Osteocyte (in vitro differentiated cells): ENCODE results near the gene FGF2. TPM values are rescaled to one million over a fixed set of nuclear protein-coding genes. Genes with fewer than 3 reads are reported as not detected.
A peak's percentile ranks its signal among the peaks of the same experiment; 100 is the strongest.

Experiments
- DNase-seq: peaks from one replicate; pipeline ENCODE4 v3.0.0; 2021; ENCODE audit warnings: mixed read lengths; ENCODE audit not compliant: unreplicated experiment; ENCODE audit errors: extremely low spot score
- H3K27ac Mint-ChIP-seq: one replicate; pipeline ENCODE4 v1.8.0; 2021; ENCODE audit warnings: mild to moderate bottlenecking, mixed read lengths; ENCODE audit not compliant: unreplicated experiment
- H3K27me3 Mint-ChIP-seq: one replicate; pipeline ENCODE4 v1.8.0; 2021; ENCODE audit warnings: mixed read lengths; ENCODE audit not compliant: unreplicated experiment
- H3K36me3 Mint-ChIP-seq: one replicate; pipeline ENCODE4 v1.8.0; 2021; ENCODE audit warnings: mixed read lengths; ENCODE audit not compliant: unreplicated experiment
- H3K4me1 Mint-ChIP-seq: one replicate; pipeline ENCODE4 v1.8.0; 2021; ENCODE audit warnings: mixed read lengths; ENCODE audit not compliant: unreplicated experiment
- H3K4me3 Mint-ChIP-seq: one replicate; pipeline ENCODE4 v1.8.0; 2021; ENCODE audit warnings: mild to moderate bottlenecking, moderate library complexity, mixed read lengths; ENCODE audit not compliant: unreplicated experiment
- H3K9me3 Mint-ChIP-seq: one replicate; pipeline ENCODE4 v1.8.0; 2021; ENCODE audit warnings: mixed read lengths; ENCODE audit not compliant: unreplicated experiment
- CTCF ChIP-seq: fragments of 200-600 bp; sonication (generic); IDR thresholded peaks from 2 replicates; pipeline ENCODE4 v1.5.0; 2021; ENCODE audit warnings: antibody characterized with exemption, mild to moderate bottlenecking, moderate library complexity
- total RNA-seq: library from RNA; stranded (reverse); gene quantifications from 2 replicates; pipeline ENCODE4 v1.2.1, GENCODE V29; 2021

FGF2 gene
- total RNA-seq, 1 donor from 2014 or later, result 29.2 TPM

- Mint-ChIP-seq H3K36me3 (no peaks in the 10 kb centered on the region), H3K27me3 (no peaks in the 10 kb centered on the region), H3K4me1 (peaks cover 29% of the 10 kb centered on the region), H3K4me3 (no peak overlapping the region), H3K27ac (no peak overlapping the region), H3K9me3 (no peaks in the 10 kb centered on the region)
- no peak for DNase-seq
- no peak for TF ChIP-seq CTCF
Measured at GRCh38 chr4:122788935-122789334, 37.7 kb upstream of the FGF2 start.

- Mint-ChIP-seq H3K4me1 (peaks cover 31% of the 10 kb centered on the region), H3K27ac (no peak overlapping the region), H3K9me3 (no peaks in the 10 kb centered on the region), H3K4me3 (no peak overlapping the region), H3K27me3 (no peaks in the 10 kb centered on the region), H3K36me3 (no peaks in the 10 kb centered on the region)
- no peak for TF ChIP-seq CTCF
- no peak for DNase-seq
Measured at GRCh38 chr4:122793811-122794210, 32.8 kb upstream of the FGF2 start.

GRCh38 chr4:122796801-122797404 lies 29.7 kb upstream of the FGF2 start:
- Mint-ChIP-seq H3K4me3 (no peak overlapping the region), H3K27ac (peak overlapping the region; percentile 98), H3K27me3 (no peaks in the 10 kb centered on the region), H3K36me3 (no peaks in the 10 kb centered on the region), H3K4me1 (peaks cover 32% of the 10 kb centered on the region), H3K9me3 (no peaks in the 10 kb centered on the region)
- TF ChIP-seq CTCF, result no peak
- no peak for DNase-seq

- TF ChIP-seq CTCF, result no peak
- no peaks in the 10 kb centered on the region for H3K36me3 Mint-ChIP-seq
- H3K4me3 Mint-ChIP-seq, result peak overlapping the region; percentile 66
- peaks cover 32% of the 10 kb centered on the region for H3K4me1 Mint-ChIP-seq
- no peaks in the 10 kb centered on the region for H3K27me3 Mint-ChIP-seq
- H3K9me3 Mint-ChIP-seq, result no peaks in the 10 kb centered on the region
- peak overlapping the region; percentile 98 for H3K27ac Mint-ChIP-seq
- DNase-seq, result no peak
Measured at GRCh38 chr4:122797405-122798094, 29.1 kb upstream of the FGF2 start.

GRCh38 chr4:122798101-122798500 lies 28.5 kb upstream of the FGF2 start:
- peak; percentile 90 for DNase-seq
- no peaks in the 10 kb centered on the region for H3K36me3 Mint-ChIP-seq
- H3K4me1 Mint-ChIP-seq, result peaks cover 32% of the 10 kb centered on the region
- no peaks in the 10 kb centered on the region for H3K9me3 Mint-ChIP-seq
- peak overlapping the region; percentile 98 for H3K27ac Mint-ChIP-seq
- peak; percentile 33 for TF ChIP-seq CTCF
- no peaks in the 10 kb centered on the region for H3K27me3 Mint-ChIP-seq
- peak overlapping the region; percentile 66 for H3K4me3 Mint-ChIP-seq
